GM23338 (cell line): Measurements from ENCODE around the gene CCDC177. TPM values are rescaled to one million over a fixed set of nuclear protein-coding genes. Genes with fewer than 3 reads are reported as not detected.

Source experiments
- ATAC-seq: fragments of 200-7000 bp; cut with Tn5 transposase; 3 replicates; pipeline ENCODE4 v1.9.1; 2020
- DNase-seq: peaks from one replicate; pipeline ENCODE4 v3.0.0-alpha.2; 2015; ENCODE audit warnings: low spot score
- H2AFZ ChIP-seq: fragments of 200-600 bp; sonication (generic); 2 replicates; pipeline ENCODE4 v1.8.0; 2016; ENCODE audit warnings: antibody characterized with exemption, mild to moderate bottlenecking, moderate library complexity
- H3F3A ChIP-seq: fragments of 200-600 bp; sonication (generic); replicated peaks from 2 replicates; pipeline ENCODE4 v1.8.0; 2017; ENCODE audit warnings: antibody characterized with exemption, mixed run types, low read depth
- H3K27ac ChIP-seq: fragments of 200-600 bp; sonication (generic); 2 replicates; pipeline ENCODE4 v1.6.1; 2016; ENCODE audit warnings: low read depth
- H3K27me3 ChIP-seq: fragments of 200-600 bp; sonication (generic); 2 replicates; pipeline ENCODE4 v1.8.0; 2016; ENCODE audit warnings: mild to moderate bottlenecking, mixed run types, moderate library complexity; ENCODE audit not compliant: insufficient read depth
- H3K36me3 ChIP-seq: fragments of 200-600 bp; sonication (generic); 2 replicates; pipeline ENCODE4 v1.8.0; 2016; ENCODE audit warnings: mild to moderate bottlenecking; ENCODE audit not compliant: insufficient read depth
- H3K4me1 ChIP-seq: fragments of 200-600 bp; sonication (generic); 2 replicates; pipeline ENCODE4 v1.8.0; 2016; ENCODE audit warnings: mild to moderate bottlenecking, moderate library complexity; ENCODE audit not compliant: insufficient read depth
- H3K4me2 ChIP-seq: fragments of 200-600 bp; sonication (generic); 2 replicates; pipeline ENCODE4 v1.7.1; 2017; ENCODE audit warnings: mixed run types
- H3K4me3 ChIP-seq: fragments of 200-600 bp; sonication (generic); 2 replicates; pipeline ENCODE4 v1.6.1; 2016; ENCODE audit warnings: mixed run types
- H3K79me2 ChIP-seq: fragments of 200-600 bp; sonication (generic); replicated peaks from 2 replicates; pipeline ENCODE4 v1.8.0; 2017; ENCODE audit warnings: mild to moderate bottlenecking; ENCODE audit not compliant: insufficient read depth
- H3K9me2 ChIP-seq: fragments of 200-600 bp; sonication (generic); 2 replicates; pipeline ENCODE4 v1.8.0; 2017; ENCODE audit not compliant: insufficient read depth
- H4K20me1 ChIP-seq: fragments of 200-600 bp; sonication (generic); replicated peaks from 2 replicates; pipeline ENCODE4 v1.8.0; 2017; ENCODE audit warnings: mild to moderate bottlenecking; ENCODE audit not compliant: insufficient read depth
- H3K27ac Mint-ChIP-seq: 2 replicates; pipeline ENCODE4 v1.8.0; 2020; ENCODE audit warnings: inconsistent platforms, mild to moderate bottlenecking, moderate library complexity, mixed read lengths
- H3K27me3 Mint-ChIP-seq: 3 replicates; pipeline ENCODE4 v1.8.0; 2022; ENCODE audit warnings: low read depth, mild to moderate bottlenecking, moderate library complexity, mixed read lengths, inconsistent platforms; ENCODE audit not compliant: insufficient read depth, poor library complexity
- H3K36me3 Mint-ChIP-seq: 3 replicates; pipeline ENCODE4 v1.8.0; 2021; ENCODE audit warnings: low read depth, mild to moderate bottlenecking, inconsistent platforms, moderate library complexity, mixed read lengths
- H3K4me1 Mint-ChIP-seq: 3 replicates; pipeline ENCODE4 v1.8.0; 2020; ENCODE audit warnings: mild to moderate bottlenecking, inconsistent platforms, mixed read lengths
- H3K4me3 Mint-ChIP-seq: 3 replicates; pipeline ENCODE4 v1.8.0; 2021; ENCODE audit warnings: moderate library complexity, mild to moderate bottlenecking, inconsistent platforms, mixed read lengths
- H3K9me3 Mint-ChIP-seq: 3 replicates; pipeline ENCODE4 v1.8.0; 2020; ENCODE audit warnings: moderate library complexity, mild to moderate bottlenecking, inconsistent platforms, mixed read lengths
- CREB1 ChIP-seq: fragments of 250-450 bp; sonication (Bioruptor Pico); IDR thresholded peaks from 2 replicates; pipeline ENCODE4 v1.5.0; 2020; ENCODE audit warnings: low read depth, mild to moderate bottlenecking, moderate library complexity
- CTCF ChIP-seq, 2 experiments: fragments of 200-600 bp in 1 of 2; sonication (generic) in 1 of 2; conservative IDR thresholded peaks; 2 replicates each; pipeline versions ENCODE4 v1.5.1 to v1.6.1; 2016 to 2017; ENCODE audit warnings: antibody characterized with exemption in 2 of 2, low read depth in 2 of 2, mild to moderate bottlenecking in 2 of 2, moderate library complexity in 1 of 2
- ETS1 ChIP-seq: IDR thresholded peaks from 2 replicates; pipeline ENCODE4 v1.6.1; 2016; ENCODE audit warnings: antibody characterized with exemption
- EZH2 ChIP-seq: fragments of 200-600 bp; sonication (generic); IDR thresholded peaks from one replicate; pipeline ENCODE4 v1.8.0; 2017; ENCODE audit warnings: antibody characterized with exemption, mild to moderate bottlenecking, low read depth; ENCODE audit not compliant: unreplicated experiment
- EZH2phosphoT487 ChIP-seq: fragments of 200-600 bp; sonication (generic); IDR thresholded peaks from one replicate; pipeline ENCODE4 v1.8.1; 2018; ENCODE audit warnings: antibody characterized with exemption; ENCODE audit not compliant: unreplicated experiment
- JUNB ChIP-seq: IDR thresholded peaks from one replicate; pipeline ENCODE4 v1.6.1; 2016; ENCODE audit warnings: antibody characterized with exemption; ENCODE audit not compliant: unreplicated experiment
- NANOG ChIP-seq: IDR thresholded peaks from 2 replicates; pipeline ENCODE4 v1.6.1; 2016; ENCODE audit warnings: antibody characterized with exemption, borderline replicate concordance
- POLR2AphosphoS5 ChIP-seq: IDR thresholded peaks from 2 replicates; pipeline ENCODE4 v1.6.1; 2016; ENCODE audit warnings: antibody characterized with exemption, low read depth
- REST ChIP-seq: IDR thresholded peaks from one replicate; pipeline ENCODE4 v1.6.1; 2018; ENCODE audit warnings: antibody characterized with exemption; ENCODE audit not compliant: unreplicated experiment
- STAT1 ChIP-seq: IDR thresholded peaks from one replicate; pipeline ENCODE4 v1.6.1; 2016; ENCODE audit warnings: antibody characterized with exemption; ENCODE audit not compliant: unreplicated experiment
- ZNF114 ChIP-seq: fragments of 250-450 bp; sonication (Bioruptor Pico); IDR thresholded peaks from 2 replicates; pipeline ENCODE4 v1.5.0; 2020; ENCODE audit warnings: mild to moderate bottlenecking, moderate library complexity
- ZNF331 ChIP-seq: fragments of 250-450 bp; sonication (Bioruptor Pico); IDR thresholded peaks from 2 replicates; pipeline ENCODE4 v1.5.0; 2020; ENCODE audit warnings: low read depth, mild to moderate bottlenecking, moderate library complexity
- ZNF462 ChIP-seq: fragments of 250-450 bp; sonication (Bioruptor Pico); IDR thresholded peaks from 2 replicates; pipeline ENCODE4 v1.5.0; 2020; ENCODE audit warnings: mild to moderate bottlenecking, moderate library complexity
- polyA plus RNA-seq: library from polyadenylated mRNA; unstranded; fragments of >200 nt; fragmentation: Nextera tagmentation; extraction: Ambion mirVana; gene quantifications from 2 replicates; pipeline ENCODE4 v1.2.1, GENCODE V29; 2016
- total RNA-seq: library from RNA; depleted of rRNA; stranded (reverse); fragments of >200 nt; shearing (Covaris generic); gene quantifications from 2 replicates; pipeline ENCODE4 v1.2.3, GENCODE V29; 2014

CCDC177 gene
- total and polyA plus RNA-seq, 2 experiments from 2014 or later, result 0.18 to 1.7 TPM

GRCh38 chr14:69551511-69551910 lies 23.2 kb downstream of the CCDC177 start:
- H3F3A ChIP-seq, result no peaks in the 10 kb centered on the region
- H3K4me1 Mint-ChIP-seq, result peaks cover 20% of the 10 kb centered on the region
- H3K27me3 Mint-ChIP-seq, result peaks cover 8% of the 10 kb centered on the region
- no peak overlapping the region for H3K27ac Mint-ChIP-seq
- H3K27ac ChIP-seq, result no peak overlapping the region
- TF ChIP-seq ZNF462 (no peak), POLR2AphosphoS5 (no peak), JUNB (no peak), EZH2phosphoT487 (no peak), STAT1 (no peak), EZH2 (no peak), CTCF (conservative IDR thresholded peaks at IDR 0.05; ENCODE audit: low read depth in 2 of 2) (no peak), REST (no peak), ETS1 (no peak), NANOG (no peak), ZNF114 (CRISPR knock-in tag) (no peak), CREB1 (CRISPR knock-in tag) (no peak), ZNF331 (CRISPR knock-in tag) (no peak)
- 0 out of 2 replicates have a peak, but pooled peaks cover 6% of the 10 kb centered on the region for H3K9me2 ChIP-seq
- H3K9me3 Mint-ChIP-seq, result no peaks in the 10 kb centered on the region; the same call in 1 of the 3 replicates
- H3K4me3 ChIP-seq, result no peak overlapping the region
- no peaks in the 10 kb centered on the region for H3K4me1 ChIP-seq
- H3K36me3 ChIP-seq, result no peaks in the 10 kb centered on the region
- no peak overlapping the region for H3K4me2 ChIP-seq
- H4K20me1 ChIP-seq, result no peaks in the 10 kb centered on the region
- ATAC-seq (no peak), DNase-seq (no peak)
- no peaks in the 10 kb centered on the region for H3K36me3 Mint-ChIP-seq
- no peaks in the 10 kb centered on the region for H3K79me2 ChIP-seq
- H3K4me3 Mint-ChIP-seq, result no peak overlapping the region
- H3K27me3 ChIP-seq, result peaks cover 16% of the 10 kb centered on the region; the same call in 1 of the 2 replicates
- no peak overlapping the region for H2AFZ ChIP-seq
